SU-DHL-6 (cell line): ENCODE measurements around the gene NELL1.

Experiments
- EZH2phosphoT487 ChIP-seq: fragments of 200-600 bp; sonication (generic), shearing (Covaris generic); conservative IDR thresholded peaks from 2 replicates; pipeline ENCODE4 v1.6.1; 2018; ENCODE audit warnings: mild to moderate bottlenecking, antibody characterized with exemption, low read length, moderate library complexity, mixed read lengths
- TF ChIP-seq, protein P1 (sequence below): fragments of 200-600 bp; sonication (generic); IDR thresholded peaks from one replicate; pipeline ENCODE4 v1.5.1; 2017; ENCODE audit warnings: antibody characterized with exemption, mild to moderate bottlenecking, low read length, moderate library complexity; ENCODE audit not compliant: insufficient read depth, poor library complexity, severe bottlenecking

DNA sequence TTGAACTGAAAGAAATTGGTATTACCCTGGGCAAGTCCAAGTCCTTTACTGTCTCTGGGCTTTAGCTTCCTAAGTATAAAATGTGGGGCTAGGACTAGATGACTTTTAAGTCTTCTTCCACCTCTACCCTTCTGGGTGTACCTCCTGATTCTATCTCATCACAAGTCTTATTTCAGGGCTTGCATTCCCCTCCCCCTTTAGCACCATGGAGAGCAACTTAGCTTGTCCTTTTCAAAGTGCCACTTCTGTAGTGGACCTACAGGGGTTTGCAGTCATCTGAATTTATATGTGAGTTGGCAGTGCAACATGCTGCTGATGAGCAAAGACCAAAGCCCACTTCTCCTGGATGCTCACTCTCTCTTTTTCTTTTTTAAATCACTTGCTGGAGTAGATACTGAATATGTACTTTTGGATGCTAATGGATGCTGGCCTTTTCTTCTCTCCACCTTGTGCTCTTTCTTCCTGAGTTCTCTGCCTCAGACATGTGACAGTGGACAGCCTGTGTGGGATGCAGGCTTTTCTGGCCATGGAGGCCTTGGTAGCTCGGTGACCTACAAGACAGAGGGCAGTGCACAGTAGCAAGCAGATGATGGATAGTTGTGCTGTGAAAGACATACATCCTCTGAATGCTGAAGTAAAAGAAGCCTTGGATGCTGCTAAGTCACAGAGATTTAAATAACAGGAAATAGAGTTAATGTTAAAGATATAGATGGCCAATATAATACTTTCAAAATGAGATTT, 185.0 kb downstream of the NELL1 start:
- TF ChIP-seq, protein P1, sequence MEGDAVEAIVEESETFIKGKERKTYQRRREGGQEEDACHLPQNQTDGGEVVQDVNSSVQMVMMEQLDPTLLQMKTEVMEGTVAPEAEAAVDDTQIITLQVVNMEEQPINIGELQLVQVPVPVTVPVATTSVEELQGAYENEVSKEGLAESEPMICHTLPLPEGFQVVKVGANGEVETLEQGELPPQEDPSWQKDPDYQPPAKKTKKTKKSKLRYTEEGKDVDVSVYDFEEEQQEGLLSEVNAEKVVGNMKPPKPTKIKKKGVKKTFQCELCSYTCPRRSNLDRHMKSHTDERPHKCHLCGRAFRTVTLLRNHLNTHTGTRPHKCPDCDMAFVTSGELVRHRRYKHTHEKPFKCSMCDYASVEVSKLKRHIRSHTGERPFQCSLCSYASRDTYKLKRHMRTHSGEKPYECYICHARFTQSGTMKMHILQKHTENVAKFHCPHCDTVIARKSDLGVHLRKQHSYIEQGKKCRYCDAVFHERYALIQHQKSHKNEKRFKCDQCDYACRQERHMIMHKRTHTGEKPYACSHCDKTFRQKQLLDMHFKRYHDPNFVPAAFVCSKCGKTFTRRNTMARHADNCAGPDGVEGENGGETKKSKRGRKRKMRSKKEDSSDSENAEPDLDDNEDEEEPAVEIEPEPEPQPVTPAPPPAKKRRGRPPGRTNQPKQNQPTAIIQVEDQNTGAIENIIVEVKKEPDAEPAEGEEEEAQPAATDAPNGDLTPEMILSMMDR: no peak
- TF ChIP-seq EZH2phosphoT487: no peak
